Measurements from ENCODE around the gene NLRC3. TPM values are rescaled to one million over a fixed set of nuclear protein-coding genes. Genes with fewer than 3 reads are reported as not detected.

The NLRC3 gene
- total and polyA plus RNA-seq, 9 donors, result 0.10 to 1.3 (median 0.23) TPM

GRCh38 chr16:3549906-3550305 is 27.3 kb downstream of the NLRC3 start:
- no peak overlapping the region for H3K4me3 ChIP-seq
- no peaks in the 10 kb centered on the region for H3K4me1 ChIP-seq (ENCODE audit: insufficient read depth)
- no peak overlapping the region for H3K27ac ChIP-seq
- TF ChIP-seq EP300 (IDR thresholded peaks at IDR 0.05) (no peak), POLR2A (IDR thresholded peaks at IDR 0.05) (no peak), CTCF (IDR thresholded peaks at IDR 0.05) (no peak)
- no peaks in the 10 kb centered on the region for H3K9me3 ChIP-seq
- no peaks in the 10 kb centered on the region for H3K36me3 ChIP-seq
- no peak for DNase-seq
- 67 to 85% (median 81%) methylated on average over 2 of the region's 2 CpGs for WGBS, 3 donors
- intact Hi-C loops (cut with DNase I), result no loop called here
- no peaks in the 10 kb centered on the region for H3K27me3 ChIP-seq

DNA sequence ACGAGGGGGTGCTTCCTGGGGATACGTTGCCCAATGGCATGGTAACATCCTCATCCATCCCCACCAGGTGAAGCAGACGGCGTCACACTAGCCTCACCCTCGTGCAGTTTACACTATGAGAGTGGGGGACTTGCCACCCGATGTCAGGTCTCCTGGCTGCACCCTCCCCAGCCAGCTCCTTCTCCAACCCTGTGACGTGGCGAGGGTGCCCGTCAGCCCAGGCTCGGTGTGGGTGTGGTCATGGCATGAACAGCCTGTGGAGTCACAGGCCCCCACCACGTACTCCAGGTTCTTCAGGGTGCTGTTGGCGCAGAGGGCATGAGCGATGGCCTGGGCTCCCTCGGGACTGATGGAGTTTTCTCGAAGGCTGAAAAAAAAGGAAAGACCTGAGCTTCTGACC is 28.3 kb downstream of the NLRC3 start:
- intact Hi-C loops (cut with DNase I), result no loop called here
- TF ChIP-seq CTCF (IDR thresholded peaks at IDR 0.05) (no peak), EP300 (IDR thresholded peaks at IDR 0.05) (no peak), POLR2A (IDR thresholded peaks at IDR 0.05) (no peak)
- Histone ChIP-seq H3K4me1 (ENCODE audit: insufficient read depth) (no peaks in the 10 kb centered on the region), H3K4me3 (no peak overlapping the region), H3K27me3 (no peaks in the 10 kb centered on the region), H3K27ac (no peak overlapping the region), H3K36me3 (no peaks in the 10 kb centered on the region), H3K9me3 (no peaks in the 10 kb centered on the region)
- DNase-seq, result no peak
- 87 to 96% (median 90%) methylated on average over 14 to 15 of the region's 15 CpGs for WGBS, 3 donors

DNA sequence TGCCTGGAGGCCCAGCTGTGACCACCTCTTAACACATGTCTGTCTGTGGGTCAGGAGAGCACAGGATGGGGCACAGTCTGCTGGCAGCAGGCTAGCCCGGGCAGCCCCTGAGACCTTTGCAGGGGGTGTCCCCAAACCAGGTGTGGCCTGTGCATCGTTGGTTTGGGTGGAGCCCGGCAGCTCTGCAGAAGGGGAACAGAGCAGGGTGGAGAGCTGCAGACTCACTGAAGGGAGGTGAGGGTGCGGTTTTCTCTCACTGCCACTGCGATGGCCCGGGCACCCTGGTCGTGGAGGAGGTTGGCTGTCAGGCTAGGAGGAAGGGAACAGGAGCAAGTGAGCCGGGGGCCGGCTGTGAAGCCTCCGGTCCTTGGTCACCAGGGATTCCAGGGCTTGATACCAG is 28.8 kb downstream of the NLRC3 start:
- H3K4me1 ChIP-seq (ENCODE audit: insufficient read depth), result no peaks in the 10 kb centered on the region
- H3K36me3 ChIP-seq, result no peaks in the 10 kb centered on the region
- no peak overlapping the region for H3K27ac ChIP-seq
- DNase-seq, result no peak
- H3K27me3 ChIP-seq, result no peaks in the 10 kb centered on the region
- TF ChIP-seq CTCF (IDR thresholded peaks at IDR 0.05) (no peak), POLR2A (IDR thresholded peaks at IDR 0.05) (no peak), EP300 (IDR thresholded peaks at IDR 0.05) (no peak)
- 81 to 83% (median 82%) methylated on average over 10 of the region's 10 CpGs for WGBS, 3 donors
- intact Hi-C loops (cut with DNase I), result no loop called here
- no peaks in the 10 kb centered on the region for H3K9me3 ChIP-seq
- H3K4me3 ChIP-seq, result no peak overlapping the region

GRCh38 chr16:3546986-3547682 is 30.1 kb downstream of the NLRC3 start:
- H3K4me1 ChIP-seq (ENCODE audit: insufficient read depth), result no peaks in the 10 kb centered on the region
- WGBS, 3 donors, result 87 to 88% (median 88%) methylated on average over 15 of the region's 15 CpGs

GRCh38 chr16:3542601-3543373 is 34.4 kb downstream of the NLRC3 start:
- 60 to 66% (median 63%) methylated on average over 6 of the region's 6 CpGs for WGBS, 3 donors
- TF ChIP-seq EP300 (IDR thresholded peaks at IDR 0.05), result no peak
- TF ChIP-seq CTCF (IDR thresholded peaks at IDR 0.05), result no peak
- no peak for TF ChIP-seq POLR2A (IDR thresholded peaks at IDR 0.05)
- Histone ChIP-seq H3K36me3 (no peaks in the 10 kb centered on the region), H3K9me3 (no peaks in the 10 kb centered on the region), H3K4me3 (no peak overlapping the region), H3K4me1 (ENCODE audit: insufficient read depth) (no peaks in the 10 kb centered on the region), H3K27ac (no peak overlapping the region), H3K27me3 (no peaks in the 10 kb centered on the region)
- DNase-seq, result no peak
- intact Hi-C loops (cut with DNase I), result no loop called here

More at GRCh38 chr16:3546986-3547682, 30.1 kb downstream of the NLRC3 start:
- Histone ChIP-seq H3K36me3 (no peaks in the 10 kb centered on the region), H3K4me3 (no peak overlapping the region), H3K9me3 (no peaks in the 10 kb centered on the region), H3K27me3 (no peaks in the 10 kb centered on the region), H3K27ac (no peak overlapping the region)
- no peak for DNase-seq
- intact Hi-C loops (cut with DNase I), result no loop called here
- TF ChIP-seq EP300 (IDR thresholded peaks at IDR 0.05), result no peak
